ENCODE measurements around the gene SLC4A1.
A peak's percentile ranks its signal among the peaks of the same experiment; 100 is the strongest.

The SLC4A1 gene

GRCh38 chr17:44203731-44204440, 64.0 kb downstream of the SLC4A1 start:
- DNase-seq: peak in 1 of 2 experiments; percentile 60

GRCh38 chr17:44202756-44203155, 65.2 kb downstream of the SLC4A1 start:
- DNase-seq: no peak

GRCh38 chr17:44200478-44201155, 67.3 kb downstream of the SLC4A1 start:
- DNase-seq: no peak

GRCh38 chr17:44199553-44200477, 68.1 kb downstream of the SLC4A1 start, which contains the start of gene ATXN7L3:
Gene ATXN7L3 (minus strand): TSS chr17:44199884. CDS start chr17:44198070, 1,814 bp downstream.
- peak; percentile 92 to 98 for DNase-seq

GRCh38 chr17:44198721-44199552, 69.0 kb downstream of the SLC4A1 start:
- peak in 1 of 2 experiments; percentile 67 for DNase-seq

All from NCI-H446 (cell line).